BLaER1 treated with 17β-estradiol and CSF1 and Interleukin-3, amounts not matched to agents 10 nM and 100 nM (cell line): ENCODE measurements around the gene GPRC5A.

Experiments
- H3K27ac ChIP-seq, 11 experiments: shearing (Covaris generic); formaldehyde crosslinking; 2 replicates each; pipeline ENCODE4 v1.8.1; 2022
- H3K27me3 ChIP-seq, 11 experiments: shearing (Covaris generic); formaldehyde crosslinking; 2 replicates each; pipeline ENCODE4 v1.8.1; 2022
- H3K36me3 ChIP-seq, 11 experiments: shearing (Covaris generic); formaldehyde crosslinking; 2 replicates each; pipeline ENCODE4 v1.8.1; 2022
- H3K4me1 ChIP-seq, 10 experiments: shearing (Covaris generic); formaldehyde crosslinking; 2 replicates each; pipeline ENCODE4 v1.8.1; 2022
- H3K4me2 ChIP-seq, 11 experiments: shearing (Covaris generic); formaldehyde crosslinking; 2 replicates each; pipeline ENCODE4 v1.8.1; 2022
- H3K4me3 ChIP-seq, 10 experiments: shearing (Covaris generic); formaldehyde crosslinking; 2 replicates each; pipeline ENCODE4 v1.8.1; 2022
- H3K9ac ChIP-seq, 11 experiments: shearing (Covaris generic); formaldehyde crosslinking; 2 replicates each; pipeline ENCODE4 v1.8.1; 2022
- H3K9me3 ChIP-seq, 11 experiments: shearing (Covaris generic); formaldehyde crosslinking; replicated peaks in 1 of 11; 2 replicates each; pipeline ENCODE4 v1.8.1; 2022
- H4K20me1 ChIP-seq, 11 experiments: shearing (Covaris generic); formaldehyde crosslinking; 2 replicates each; pipeline ENCODE4 v1.8.1; 2022
- Cebpa-rat ChIP-seq, 11 experiments: shearing (Covaris generic); IDR thresholded peaks; 2 replicates each; pipeline ENCODE4 v1.8.1; 2022

The GPRC5A gene

GRCh38 chr12:12954356-12954755, 63.0 kb downstream of the GPRC5A start:
- no peak overlapping the region for H3K4me3 ChIP-seq

GRCh38 chr12:12954878-12955625, 63.7 kb downstream of the GPRC5A start:
- H3K4me2 ChIP-seq: no peak overlapping the region
- no peaks in the 10 kb centered on the region for H4K20me1 ChIP-seq
- H3K9ac ChIP-seq: no peak overlapping the region
- TF ChIP-seq Cebpa-rat (IDR thresholded peaks at IDR 0.05): no peak
- no peak overlapping the region for H3K27ac ChIP-seq
- H3K36me3 ChIP-seq: no peaks in the 10 kb centered on the region
- no peaks in the 10 kb centered on the region for H3K27me3 ChIP-seq
- H3K9me3 ChIP-seq: no peaks in the 10 kb centered on the region
- H3K4me1 ChIP-seq: no peaks in the 10 kb centered on the region
- H3K4me3 ChIP-seq: no peak overlapping the region

More at GRCh38 chr12:12954356-12954755, 63.0 kb downstream of the GPRC5A start:
- no peaks in the 10 kb centered on the region for H3K9me3 ChIP-seq
- no peaks in the 10 kb centered on the region for H4K20me1 ChIP-seq
- H3K27ac ChIP-seq: no peak overlapping the region
- no peaks in the 10 kb centered on the region for H3K4me1 ChIP-seq
- H3K9ac ChIP-seq: no peak overlapping the region
- no peaks in the 10 kb centered on the region for H3K27me3 ChIP-seq
- no peak overlapping the region for H3K4me2 ChIP-seq
- TF ChIP-seq Cebpa-rat (IDR thresholded peaks at IDR 0.05): no peak
- H3K36me3 ChIP-seq: no peaks in the 10 kb centered on the region

- H3K27ac ChIP-seq: no peak overlapping the region
- TF ChIP-seq Cebpa-rat (IDR thresholded peaks at IDR 0.05): no peak
- no peak overlapping the region for H3K4me3 ChIP-seq
- H3K27me3 ChIP-seq: no peaks in the 10 kb centered on the region
- H3K9me3 ChIP-seq: 0 out of 22 replicates have a peak, but pooled peaks cover 0 to under 1% (median 0%) of the 10 kb centered on the region in 11 experiments
- 0 out of 20 replicates have a peak, but pooled peaks cover 0 to under 1% (median 0%) of the 10 kb centered on the region in 10 experiments for H3K4me1 ChIP-seq
- no peaks in the 10 kb centered on the region for H3K36me3 ChIP-seq
- H3K9ac ChIP-seq: no peak overlapping the region
- no peak overlapping the region for H3K4me2 ChIP-seq
- no peaks in the 10 kb centered on the region for H4K20me1 ChIP-seq
These were observed 67.5 kb downstream of the GPRC5A start for GRCh38 chr12:12958886-12959285.

- no peak for TF ChIP-seq Cebpa-rat (IDR thresholded peaks at IDR 0.05)
- H4K20me1 ChIP-seq: no peaks in the 10 kb centered on the region
- H3K27me3 ChIP-seq: no peaks in the 10 kb centered on the region
- H3K9me3 ChIP-seq: peaks cover 0 to 9% (median 0%) of the 10 kb centered on the region in 11 experiments; a peak in 3 of 22 replicates
- H3K4me1 ChIP-seq: peaks cover 0 to 8% (median 0%) of the 10 kb centered on the region in 10 experiments; a peak in 5 of 20 replicates
- H3K4me2 ChIP-seq: no peak overlapping the region
- no peaks in the 10 kb centered on the region for H3K36me3 ChIP-seq
- H3K4me3 ChIP-seq: no peak overlapping the region
- no peak overlapping the region for H3K27ac ChIP-seq
- no peak overlapping the region for H3K9ac ChIP-seq
These were observed 69.4 kb downstream of the GPRC5A start for GRCh38 chr12:12960639-12961209.

- peaks cover 0 to 9% (median 0%) of the 10 kb centered on the region in 11 experiments; a peak in 3 of 22 replicates for H3K9me3 ChIP-seq
- H3K4me2 ChIP-seq: peak overlapping the region in 5 of 11 experiments; percentile 6 to 33 (median 30); a peak in 8 of 22 replicates
- H3K4me3 ChIP-seq: no peak overlapping the region
- no peak for TF ChIP-seq Cebpa-rat (IDR thresholded peaks at IDR 0.05)
- H3K9ac ChIP-seq: no peak overlapping the region
- no peaks in the 10 kb centered on the region for H3K27me3 ChIP-seq
- H4K20me1 ChIP-seq: no peaks in the 10 kb centered on the region
- H3K4me1 ChIP-seq: peaks cover 0 to 8% (median 0%) of the 10 kb centered on the region in 10 experiments; a peak in 5 of 20 replicates
- peaks cover 0 to 8% (median 0%) of the 10 kb centered on the region in 11 experiments; a peak in 1 of 22 replicates for H3K36me3 ChIP-seq
- H3K27ac ChIP-seq: no peak overlapping the region; a peak in 1 of 22 replicates
These were observed 72.9 kb downstream of the GPRC5A start for GRCh38 chr12:12964255-12964654.

- Histone ChIP-seq H3K27me3 (no peaks in the 10 kb centered on the region), H4K20me1 (no peaks in the 10 kb centered on the region), H3K4me1 (peaks cover 0 to 8% (median 0%) of the 10 kb centered on the region in 10 experiments; a peak in 5 of 20 replicates), H3K9ac (no peak overlapping the region), H3K4me2 (no peak overlapping the region), H3K4me3 (no peak overlapping the region), H3K36me3 (peaks cover 0 to 20% (median 0%) of the 10 kb centered on the region in 11 experiments; a peak in 4 of 22 replicates), H3K9me3 (peaks cover 0 to 9% (median 0%) of the 10 kb centered on the region in 11 experiments; a peak in 3 of 22 replicates), H3K27ac (no peak overlapping the region)
- no peak for TF ChIP-seq Cebpa-rat (IDR thresholded peaks at IDR 0.05)
These were observed 74.5 kb downstream of the GPRC5A start for GRCh38 chr12:12965836-12966235.
